GM19463 (cell line): ENCODE measurements around the gene TNS4.
"Not testable (repeated sequence)": the region's sequence is repeated elsewhere in the genome, so short reads cannot be mapped to it uniquely, and the experiment has no call there.

Experiments
- ATAC-seq: cut with Tn5 transposase; IDR thresholded peaks from one replicate; pipeline ENCODE4 v1.9.1; 2021; ENCODE audit warnings: mild to moderate bottlenecking, moderate library complexity; ENCODE audit not compliant: unreplicated experiment

The TNS4 gene, protein sequence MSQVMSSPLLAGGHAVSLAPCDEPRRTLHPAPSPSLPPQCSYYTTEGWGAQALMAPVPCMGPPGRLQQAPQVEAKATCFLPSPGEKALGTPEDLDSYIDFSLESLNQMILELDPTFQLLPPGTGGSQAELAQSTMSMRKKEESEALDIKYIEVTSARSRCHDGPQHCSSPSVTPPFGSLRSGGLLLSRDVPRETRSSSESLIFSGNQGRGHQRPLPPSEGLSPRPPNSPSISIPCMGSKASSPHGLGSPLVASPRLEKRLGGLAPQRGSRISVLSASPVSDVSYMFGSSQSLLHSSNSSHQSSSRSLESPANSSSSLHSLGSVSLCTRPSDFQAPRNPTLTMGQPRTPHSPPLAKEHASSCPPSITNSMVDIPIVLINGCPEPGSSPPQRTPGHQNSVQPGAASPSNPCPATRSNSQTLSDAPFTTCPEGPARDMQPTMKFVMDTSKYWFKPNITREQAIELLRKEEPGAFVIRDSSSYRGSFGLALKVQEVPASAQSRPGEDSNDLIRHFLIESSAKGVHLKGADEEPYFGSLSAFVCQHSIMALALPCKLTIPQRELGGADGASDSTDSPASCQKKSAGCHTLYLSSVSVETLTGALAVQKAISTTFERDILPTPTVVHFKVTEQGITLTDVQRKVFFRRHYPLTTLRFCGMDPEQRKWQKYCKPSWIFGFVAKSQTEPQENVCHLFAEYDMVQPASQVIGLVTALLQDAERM

DNA sequence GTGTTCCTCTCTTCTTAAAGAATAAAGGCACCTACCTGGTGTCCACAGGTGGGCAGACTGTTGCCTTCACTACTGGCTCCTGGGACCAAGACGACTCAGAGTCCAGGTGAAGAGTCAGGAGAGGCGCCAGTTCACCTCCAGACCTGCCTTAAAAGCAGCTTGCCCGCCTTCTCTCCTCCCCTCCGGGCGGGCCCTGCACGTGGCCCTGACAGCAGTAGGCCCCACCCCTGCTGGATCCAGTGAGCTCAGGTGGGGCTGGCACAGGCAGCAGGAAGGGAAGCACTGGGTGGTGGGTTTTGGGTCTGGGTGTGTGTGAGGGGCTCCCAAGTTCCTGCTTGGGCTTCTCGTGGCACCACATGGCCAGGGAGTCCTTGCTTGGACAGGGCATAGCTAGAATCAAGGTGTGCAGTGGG lies at the start of gene TNS4:
TNS4 (minus strand) TSS at position 125 of the 413 bp plus-strand sequence. CDS start 5,198 bp downstream, outside the sequence.
- no peak for ATAC-seq

DNA sequence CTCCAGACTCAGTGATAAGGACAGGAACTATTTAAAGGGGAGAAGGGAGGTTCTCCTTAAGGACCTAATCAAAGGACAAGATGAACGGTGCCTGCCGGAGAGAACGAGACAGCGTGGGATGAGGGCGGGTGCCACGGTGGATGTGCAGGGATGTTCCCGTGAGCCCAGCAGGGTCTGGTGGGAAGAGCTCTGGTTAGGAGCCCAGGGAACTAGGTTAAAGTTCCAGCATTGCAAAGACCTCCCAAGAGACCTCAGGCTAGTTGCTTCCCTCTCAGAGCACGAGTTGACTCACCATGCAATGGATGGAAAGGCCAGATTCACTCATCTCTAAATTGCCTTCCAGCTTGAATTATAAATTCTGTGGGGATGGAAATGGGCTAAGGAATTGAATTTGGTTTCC lies 49.2 kb upstream of the TNS4 start:
- no peak for ATAC-seq

DNA sequence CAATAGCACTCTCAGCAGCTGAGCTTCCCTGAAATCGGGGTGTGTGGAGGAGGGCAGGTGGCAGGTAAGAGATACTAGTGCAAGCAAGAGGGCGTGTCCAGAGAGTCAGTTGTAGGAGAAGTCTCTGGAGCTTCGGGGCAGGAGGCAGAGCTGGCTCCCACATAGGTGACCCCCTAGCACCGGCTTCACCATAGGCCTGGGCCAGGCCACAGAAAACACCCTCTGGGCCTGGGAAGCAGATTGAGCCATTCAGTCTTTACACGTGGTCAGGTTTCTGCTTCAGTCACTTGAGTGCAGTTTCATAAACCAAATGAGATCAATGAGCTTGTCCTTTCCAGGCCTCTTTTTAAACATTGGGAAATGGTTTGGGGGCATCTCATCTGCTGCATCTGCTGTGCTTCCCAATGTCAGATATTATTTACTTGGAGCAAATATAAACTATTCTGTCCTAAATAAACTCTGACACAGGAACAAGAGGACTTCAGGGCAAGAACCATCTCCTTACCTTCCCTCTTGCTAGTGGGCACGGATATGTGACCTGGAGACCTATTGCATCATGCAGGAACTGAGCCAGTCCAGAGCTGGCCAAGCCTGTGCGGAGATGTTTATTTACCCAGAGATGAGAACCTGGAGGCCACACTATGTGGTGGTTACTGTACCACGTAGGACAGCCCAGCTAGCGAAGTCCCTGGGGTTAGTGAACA lies 47.7 kb upstream of the TNS4 start:
- no peak for ATAC-seq

DNA sequence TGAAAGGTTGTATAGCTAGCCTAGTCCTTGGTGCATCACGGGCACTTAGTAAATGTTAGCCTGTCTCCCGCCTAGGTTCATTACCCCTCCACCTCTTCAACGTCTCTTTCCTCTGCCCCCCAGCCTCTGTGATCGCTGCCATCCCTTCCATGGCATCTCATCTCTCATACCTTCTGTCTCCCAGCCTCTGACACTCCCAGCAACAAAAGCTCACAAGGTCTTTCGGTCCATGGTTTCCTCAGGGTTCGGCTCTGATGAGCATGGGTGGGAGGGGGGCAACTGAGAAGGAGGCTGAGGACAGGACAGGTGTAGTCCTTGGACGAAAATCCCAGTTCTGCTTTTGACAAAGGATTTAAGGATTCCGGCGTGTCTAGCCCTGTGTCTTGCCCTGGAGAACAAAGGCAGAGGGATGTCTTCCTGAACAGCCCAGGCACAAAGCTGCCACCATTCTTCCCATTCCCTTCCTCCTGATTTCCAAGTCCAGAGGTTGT lies 47.1 kb upstream of the TNS4 start:
- ATAC-seq = no peak

DNA sequence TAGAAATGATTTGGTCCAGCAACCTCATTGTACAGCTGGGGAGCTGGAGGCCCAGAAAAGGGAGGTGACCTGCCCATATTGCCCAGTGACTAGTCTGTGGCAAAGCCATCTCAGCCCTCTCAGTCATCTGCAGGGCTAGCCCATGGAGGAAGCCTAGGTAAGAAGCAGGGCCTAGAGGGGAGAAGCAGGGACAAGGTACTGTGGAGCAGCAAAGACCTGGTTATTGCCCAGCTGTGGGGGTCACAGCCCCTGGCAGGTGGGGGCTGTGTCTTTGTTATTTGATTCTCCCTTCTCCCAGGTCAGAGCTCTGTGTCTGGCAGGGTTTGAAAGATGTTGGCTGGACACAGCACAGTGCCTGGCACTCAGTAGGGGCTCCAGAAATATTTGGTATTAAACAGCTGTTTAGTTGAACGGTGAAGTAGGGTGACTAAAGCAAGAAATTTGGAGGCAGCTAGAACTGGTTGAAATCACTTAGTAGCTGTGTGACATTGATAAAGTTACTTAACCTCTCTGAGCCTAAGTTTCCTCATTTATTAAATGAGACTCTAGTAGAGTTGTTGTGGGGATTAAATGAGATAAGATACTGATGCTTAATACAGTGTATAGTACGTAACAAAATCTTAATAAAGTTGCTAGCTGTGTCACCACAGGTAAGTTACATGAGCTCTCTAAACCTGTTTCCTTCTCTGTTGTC lies 46.5 kb upstream of the TNS4 start:
- ATAC-seq = no peak

DNA sequence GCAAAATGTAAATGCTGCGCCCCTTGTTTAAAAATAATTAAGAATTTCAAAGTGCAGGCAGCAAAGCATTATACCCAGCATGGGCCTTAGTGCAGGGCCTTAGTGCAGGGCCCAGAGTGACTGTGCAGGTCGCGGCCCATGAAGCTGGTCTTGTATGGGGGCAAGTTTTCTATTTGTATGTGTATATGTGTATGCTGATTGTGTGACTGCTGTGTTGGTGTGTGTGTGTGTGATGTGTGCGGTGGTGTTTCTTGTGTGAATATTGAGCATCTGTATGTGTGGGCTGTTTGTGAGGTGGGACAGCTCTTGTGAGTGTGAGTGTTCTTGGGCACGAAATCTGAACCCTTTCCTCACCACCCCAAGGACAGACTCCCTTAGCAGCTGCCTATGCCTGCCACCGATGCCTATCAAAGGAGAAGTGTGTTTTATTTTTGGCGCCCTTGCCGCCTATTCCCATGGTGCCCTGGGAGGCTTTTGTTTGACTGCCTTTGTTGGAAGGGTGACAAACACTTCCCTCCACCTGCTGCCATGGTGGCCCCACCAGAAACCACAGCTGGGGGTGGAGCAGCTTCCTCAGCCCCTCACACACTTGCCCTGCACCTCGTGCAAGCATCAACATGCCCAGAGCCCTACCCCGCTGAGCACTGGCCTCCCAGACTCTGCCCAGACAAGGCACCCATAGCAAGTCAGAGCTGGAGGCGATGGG lies 45.8 kb upstream of the TNS4 start:
- ATAC-seq = peak; percentile 40

DNA sequence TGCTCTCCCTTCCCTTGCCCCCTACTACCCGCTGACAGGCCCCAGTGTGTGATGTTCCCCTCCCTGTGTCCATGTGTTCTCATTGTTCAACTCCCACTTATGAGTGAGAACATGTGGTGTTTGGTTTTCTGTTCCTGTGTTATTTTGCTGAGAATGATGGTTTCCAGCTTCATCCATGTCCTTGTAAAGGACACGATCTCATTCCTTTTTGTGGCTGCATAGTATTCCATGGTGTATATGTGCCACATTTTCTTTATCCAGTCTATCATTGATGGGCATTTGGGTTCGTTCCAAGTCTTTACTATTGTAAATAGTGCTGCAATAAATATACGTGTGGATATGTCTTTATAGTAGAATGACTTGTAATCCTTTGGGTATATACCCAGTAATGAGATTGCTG lies 45.1 kb upstream of the TNS4 start:
- ATAC-seq = not testable (repeated sequence)

DNA sequence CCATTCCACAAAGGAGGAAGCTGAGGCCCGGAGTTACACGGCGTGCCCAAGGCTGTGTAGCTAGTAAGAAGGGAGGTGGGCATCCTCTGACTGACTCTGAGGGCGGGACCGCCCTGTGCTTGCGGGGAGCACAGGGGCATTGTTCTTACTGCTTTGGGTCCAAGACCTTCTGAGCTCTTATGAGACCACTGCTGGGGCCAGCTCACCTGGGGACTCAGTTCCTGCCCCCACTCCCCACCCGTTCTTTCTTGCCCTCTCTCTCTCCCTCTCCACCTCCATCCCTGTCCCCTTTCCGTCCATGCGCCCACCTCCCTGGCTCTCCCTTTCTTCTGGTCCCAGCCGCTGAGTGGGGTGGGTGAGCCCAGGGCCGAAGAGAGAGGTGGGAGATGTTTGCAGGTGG lies 44.2 kb upstream of the TNS4 start:
- ATAC-seq = no peak

DNA sequence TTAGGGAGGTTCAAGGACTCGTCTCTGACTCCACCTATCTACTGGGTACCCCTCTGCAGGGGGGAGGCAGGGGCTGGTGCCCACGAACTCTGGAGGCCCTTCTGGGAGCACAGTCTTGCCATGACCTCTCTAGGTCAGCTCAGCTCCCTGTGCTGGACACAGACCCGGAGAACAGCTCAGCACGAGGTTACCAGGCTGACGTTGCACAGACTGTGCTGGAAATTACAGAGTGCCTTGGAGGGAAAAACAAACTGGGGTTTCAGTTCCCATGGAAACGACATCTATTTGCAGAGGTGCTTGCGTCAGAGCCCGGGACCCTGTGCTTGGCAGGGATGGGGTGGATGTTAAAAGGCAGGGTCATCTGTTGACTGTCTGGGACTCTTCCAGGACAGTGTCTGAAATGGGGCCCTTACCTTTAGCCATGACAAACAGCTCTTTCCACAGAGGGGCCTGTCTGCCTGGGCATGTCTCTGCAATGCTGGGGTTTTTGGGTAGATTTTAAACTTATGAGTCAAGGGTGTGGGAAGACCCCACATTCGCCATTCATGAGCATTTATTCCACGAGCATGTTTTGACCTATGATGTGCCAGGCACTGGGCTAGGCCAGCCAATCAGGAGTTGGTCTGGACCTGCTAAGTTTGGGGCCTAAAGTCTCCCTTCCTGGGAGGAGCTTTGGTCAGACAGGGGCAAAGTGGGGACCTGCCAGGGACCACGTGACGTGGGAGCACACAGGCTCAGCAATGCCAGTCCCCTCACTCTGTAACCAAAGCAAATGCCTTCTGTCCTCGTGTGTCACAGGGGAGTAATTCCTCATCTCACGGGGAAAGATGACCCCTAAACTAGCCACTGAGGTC lies 41.4 kb upstream of the TNS4 start:
- ATAC-seq = peak; percentile 57

DNA sequence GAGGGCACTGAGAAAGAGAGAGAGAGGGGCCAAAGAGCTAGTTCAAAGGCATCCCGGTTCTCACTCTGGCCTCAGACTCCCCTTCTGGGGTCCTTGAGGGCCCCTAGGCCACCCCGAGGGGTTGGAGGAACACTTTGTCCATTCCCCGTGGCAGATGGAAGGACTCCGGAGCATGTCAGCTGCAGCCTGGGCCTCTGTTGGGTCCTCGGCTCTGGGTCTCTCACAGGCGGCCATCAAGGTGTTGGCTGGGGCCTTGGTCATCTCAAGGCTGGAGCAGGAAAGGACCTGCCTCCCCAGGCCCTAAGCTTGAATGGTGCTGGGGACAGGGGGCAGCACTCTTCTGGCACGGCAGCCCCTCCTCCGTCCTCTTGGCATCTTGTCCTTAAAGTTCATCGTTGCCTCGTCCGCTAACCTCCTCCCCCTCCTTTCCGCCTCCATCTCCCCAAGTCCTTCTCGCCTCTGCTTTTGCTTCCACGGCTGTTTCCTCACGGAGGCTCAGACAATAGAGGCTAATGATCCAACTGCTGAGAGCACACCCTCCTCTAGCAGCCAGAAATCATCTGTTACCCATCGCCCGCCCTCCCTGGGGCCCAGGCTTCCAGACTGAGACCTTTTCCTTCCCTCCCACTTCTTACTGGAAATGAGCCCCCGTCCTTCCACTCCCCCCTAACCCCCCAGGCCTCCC lies 40.6 kb upstream of the TNS4 start:
- ATAC-seq = no peak

DNA sequence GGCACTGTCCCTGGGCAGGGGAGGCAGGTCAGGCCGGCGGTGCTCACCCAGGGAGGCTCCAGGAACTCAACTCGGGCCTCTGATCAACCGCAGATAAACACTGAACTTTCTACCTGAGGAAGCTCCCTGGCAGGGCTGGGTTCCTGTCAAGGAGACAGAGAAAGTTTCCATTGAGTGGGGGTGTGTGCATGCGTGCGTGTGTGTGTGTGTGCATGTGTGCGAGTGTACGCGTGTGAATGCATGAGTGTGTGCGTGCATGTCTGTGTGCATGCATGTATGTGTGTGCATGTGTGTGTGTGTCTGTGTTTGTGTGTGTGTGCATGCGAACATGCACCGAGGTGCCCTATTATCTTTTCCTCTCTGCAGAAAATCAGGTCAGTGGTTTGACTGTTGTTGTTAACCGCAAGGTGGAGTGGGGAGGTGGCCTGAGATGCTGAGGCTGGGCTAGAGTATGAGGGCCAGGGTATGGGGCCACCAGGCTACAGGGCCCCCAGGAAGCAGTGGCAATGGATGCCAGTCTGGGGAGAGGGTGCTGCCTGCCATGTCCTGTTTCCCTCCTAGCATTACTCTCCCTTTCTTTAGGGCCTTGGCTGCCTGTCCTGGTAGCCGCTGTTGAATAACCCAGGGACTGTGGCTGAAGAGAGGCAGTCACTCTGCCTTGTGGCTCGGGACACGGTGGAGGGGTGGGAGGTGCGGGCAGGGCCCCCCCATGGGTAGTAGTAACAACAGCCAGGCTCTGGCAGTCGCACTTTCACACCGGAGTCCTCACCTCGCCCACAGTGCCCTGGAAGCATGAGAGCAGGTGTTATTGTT lies 39.8 kb upstream of the TNS4 start:
- ATAC-seq = no peak

DNA sequence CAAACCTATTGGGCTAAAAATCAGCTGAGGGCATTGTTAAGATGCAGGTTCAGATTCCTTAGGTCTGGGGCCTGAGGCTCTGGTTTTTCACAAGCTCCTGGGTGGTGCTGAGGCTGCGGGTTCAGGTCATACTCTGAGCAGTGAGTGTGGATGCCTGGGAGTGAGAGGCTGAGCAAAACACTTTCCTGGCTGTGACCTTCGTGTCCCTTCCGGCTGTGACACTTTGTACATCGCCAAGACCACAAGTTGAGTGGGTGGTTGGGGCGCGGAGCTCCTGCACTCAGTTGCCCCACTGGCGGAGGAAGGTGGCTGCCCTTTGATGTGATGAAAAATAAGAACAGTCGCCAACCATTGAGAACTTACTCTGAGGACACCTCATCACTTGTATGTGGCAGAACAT lies 39.0 kb upstream of the TNS4 start:
- no peak for ATAC-seq

DNA sequence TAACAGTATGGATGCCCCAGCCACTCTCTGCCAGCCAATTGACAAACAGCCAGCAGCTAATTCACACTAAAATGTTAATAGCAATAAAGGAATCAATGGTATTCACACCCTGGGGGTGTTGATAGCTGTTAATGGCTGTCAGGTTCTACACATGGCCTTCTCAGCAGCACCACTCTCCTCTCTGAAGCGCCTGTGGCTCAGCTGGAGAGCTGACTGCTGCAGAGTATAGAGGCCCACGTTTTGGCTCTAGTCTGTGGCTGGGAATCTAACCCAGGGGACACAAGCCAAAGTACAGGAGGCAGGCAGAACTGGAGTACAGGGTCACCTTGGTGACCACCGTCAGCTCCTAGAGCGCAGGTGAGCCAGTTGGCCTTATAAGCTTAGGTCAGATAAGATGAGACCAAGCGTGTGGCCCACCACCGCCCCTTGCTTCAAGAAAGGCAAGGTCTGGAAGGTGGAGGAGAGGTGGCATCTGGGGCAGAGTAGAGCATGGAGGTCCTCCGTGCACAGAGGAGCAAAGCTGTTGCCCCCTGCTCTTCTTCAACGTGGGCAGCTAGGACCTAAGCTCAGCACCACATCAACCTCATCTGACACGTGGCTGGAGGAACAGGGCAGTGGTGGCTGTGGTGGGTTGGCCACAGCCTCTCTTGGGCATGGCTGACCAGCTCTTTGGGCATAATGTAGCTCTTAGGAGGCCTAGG lies 38.4 kb upstream of the TNS4 start:
- no peak for ATAC-seq

DNA sequence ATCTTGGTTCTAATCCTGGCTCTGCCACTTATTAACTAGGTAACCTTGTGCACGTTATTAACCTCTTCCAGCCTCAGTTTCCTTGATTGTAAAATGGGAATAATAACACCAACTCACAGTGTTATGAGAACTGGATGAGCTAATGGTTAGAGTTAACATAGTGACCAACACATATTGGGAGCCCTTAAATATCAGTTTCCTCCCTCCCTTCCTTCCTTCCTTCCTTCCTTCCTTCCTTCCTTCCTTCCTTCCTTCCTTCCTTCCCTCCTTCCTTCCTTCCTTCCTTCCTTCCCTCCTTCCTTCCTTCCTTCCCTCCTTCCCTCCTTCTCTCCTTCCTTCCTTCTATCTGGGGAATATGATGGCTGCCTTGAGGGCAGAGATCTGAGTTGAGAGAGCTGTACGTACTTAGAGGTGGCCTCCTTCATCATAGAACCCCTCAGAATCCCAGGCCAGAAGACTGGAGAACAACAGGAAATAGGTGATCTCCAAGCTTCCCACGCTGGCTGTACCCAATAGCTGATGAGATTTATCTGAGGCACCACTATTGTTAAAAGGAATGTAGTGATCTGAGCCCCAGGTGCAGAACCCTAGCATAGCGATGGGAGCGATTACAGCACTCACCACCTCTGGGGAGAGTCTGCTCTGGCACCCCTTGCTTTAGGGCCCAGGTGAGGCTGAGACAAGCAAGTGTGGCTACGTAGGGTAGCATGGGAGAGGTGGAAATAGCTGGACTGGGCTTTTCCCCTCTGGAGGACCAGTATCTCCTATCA lies 37.7 kb upstream of the TNS4 start:
- no peak for ATAC-seq

DNA sequence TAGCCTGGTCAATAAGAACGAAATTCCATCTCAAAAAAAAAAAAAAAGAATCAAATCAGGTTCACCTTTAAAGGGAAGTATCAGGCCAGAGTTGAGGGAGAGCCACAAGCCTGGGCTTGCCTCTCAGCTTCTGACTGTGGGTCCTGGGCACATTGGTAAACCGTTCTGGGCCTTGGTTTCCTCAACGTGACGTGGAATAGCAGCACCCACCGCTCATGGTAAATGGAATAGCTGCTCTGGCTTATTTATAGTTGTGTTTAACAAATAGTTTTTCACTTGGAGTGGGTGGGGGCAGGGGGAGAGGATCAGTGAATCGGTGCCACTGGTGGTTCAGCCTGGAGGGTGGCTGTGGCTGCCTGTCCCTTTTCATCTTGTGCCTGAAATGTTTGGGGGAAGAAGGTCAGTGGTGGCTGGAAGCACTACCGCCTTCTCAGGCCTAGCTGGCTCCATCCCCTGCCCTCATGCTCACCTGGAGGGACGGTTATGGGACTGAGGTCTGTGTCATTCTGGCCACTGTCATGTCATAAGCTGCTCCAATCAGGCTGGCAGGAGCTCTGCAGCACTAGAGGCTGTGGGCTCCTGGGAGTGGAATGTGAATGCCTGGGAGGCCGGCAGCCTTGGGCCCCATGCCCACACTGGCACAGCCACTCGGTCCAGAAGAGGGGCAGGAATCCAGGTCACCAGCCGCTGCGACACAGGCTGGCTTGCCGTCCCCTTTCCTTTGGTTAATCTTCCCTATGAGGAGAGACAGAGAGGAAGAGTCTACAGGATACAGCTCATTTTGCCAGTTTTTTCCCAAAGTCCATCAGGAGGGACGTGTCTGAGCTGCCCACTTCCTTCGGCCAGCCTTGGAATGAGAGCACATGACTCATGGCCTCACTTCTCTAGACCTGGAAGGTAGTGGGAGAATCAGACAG lies 36.9 kb upstream of the TNS4 start:
- ATAC-seq = no peak
